Nephron (organoid): ENCODE results near the gene NTRK1.
A peak's percentile ranks its signal among the peaks of the same experiment; 100 is the strongest.

Experiments
- H3K27ac Mint-ChIP-seq, 3 experiments: 2 replicates each; pipeline ENCODE4 v1.8.0; 2020; ENCODE audit warnings: mixed read lengths in 3 of 3, mild to moderate bottlenecking in 2 of 3, moderate library complexity in 1 of 3
- H3K27me3 Mint-ChIP-seq: 2 replicates; pipeline ENCODE4 v1.8.0; 2021; ENCODE audit warnings: low read depth, mild to moderate bottlenecking, moderate library complexity, mixed read lengths
- H3K36me3 Mint-ChIP-seq: 2 replicates; pipeline ENCODE4 v1.8.0; 2020; ENCODE audit warnings: low read depth, mixed read lengths
- H3K4me1 Mint-ChIP-seq: 2 replicates; pipeline ENCODE4 v1.8.0; 2020; ENCODE audit warnings: mixed read lengths
- H3K4me3 Mint-ChIP-seq, 3 experiments: 2 replicates each; pipeline ENCODE4 v1.8.0; 2020; ENCODE audit warnings: mild to moderate bottlenecking in 3 of 3, mixed read lengths in 3 of 3, moderate library complexity in 2 of 3
- H3K9me3 Mint-ChIP-seq: 2 replicates; pipeline ENCODE4 v1.8.0; 2020; ENCODE audit warnings: mixed read lengths
- TF ChIP-seq, protein P1 (sequence below), 3 experiments: fragments of 200-600 bp; sonication (generic); IDR thresholded peaks; one replicate each; pipeline ENCODE4 v1.5.0; 2021; ENCODE audit warnings: antibody characterized with exemption in 3 of 3; ENCODE audit not compliant: unreplicated experiment in 3 of 3

Gene NTRK1

DNA sequence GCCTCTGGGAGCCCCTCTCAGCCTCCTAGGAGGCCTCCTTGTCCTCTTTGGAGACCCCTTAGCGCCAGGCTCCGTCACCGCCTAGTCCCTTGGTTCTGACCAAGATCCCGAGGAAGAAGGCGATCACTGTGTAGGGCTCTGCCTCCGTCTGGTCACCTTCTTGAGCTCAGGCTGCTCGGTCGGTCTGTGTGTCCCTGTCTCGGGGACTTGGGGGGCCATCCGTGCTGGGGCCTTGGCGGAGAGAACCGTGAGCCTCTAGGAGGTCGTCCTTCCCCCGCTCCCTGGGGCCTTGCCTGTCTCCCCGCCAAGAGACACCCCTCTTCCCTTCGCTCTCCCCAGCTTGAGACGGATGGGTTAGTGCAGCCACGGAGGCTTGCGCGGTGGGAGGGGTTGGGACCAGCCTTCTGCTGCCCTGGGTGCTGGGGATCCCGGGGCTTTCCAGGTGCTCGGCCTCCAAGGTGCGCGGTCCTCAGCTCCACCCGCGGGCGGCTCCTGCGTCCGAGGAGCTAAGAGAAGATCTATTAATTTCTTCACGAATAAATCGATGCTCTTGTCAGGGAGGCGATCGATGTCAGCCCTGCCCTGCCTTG is 1.0 kb upstream of the NTRK1 start:
- no peak overlapping the region for H3K27ac Mint-ChIP-seq
- TF ChIP-seq, protein P1, sequence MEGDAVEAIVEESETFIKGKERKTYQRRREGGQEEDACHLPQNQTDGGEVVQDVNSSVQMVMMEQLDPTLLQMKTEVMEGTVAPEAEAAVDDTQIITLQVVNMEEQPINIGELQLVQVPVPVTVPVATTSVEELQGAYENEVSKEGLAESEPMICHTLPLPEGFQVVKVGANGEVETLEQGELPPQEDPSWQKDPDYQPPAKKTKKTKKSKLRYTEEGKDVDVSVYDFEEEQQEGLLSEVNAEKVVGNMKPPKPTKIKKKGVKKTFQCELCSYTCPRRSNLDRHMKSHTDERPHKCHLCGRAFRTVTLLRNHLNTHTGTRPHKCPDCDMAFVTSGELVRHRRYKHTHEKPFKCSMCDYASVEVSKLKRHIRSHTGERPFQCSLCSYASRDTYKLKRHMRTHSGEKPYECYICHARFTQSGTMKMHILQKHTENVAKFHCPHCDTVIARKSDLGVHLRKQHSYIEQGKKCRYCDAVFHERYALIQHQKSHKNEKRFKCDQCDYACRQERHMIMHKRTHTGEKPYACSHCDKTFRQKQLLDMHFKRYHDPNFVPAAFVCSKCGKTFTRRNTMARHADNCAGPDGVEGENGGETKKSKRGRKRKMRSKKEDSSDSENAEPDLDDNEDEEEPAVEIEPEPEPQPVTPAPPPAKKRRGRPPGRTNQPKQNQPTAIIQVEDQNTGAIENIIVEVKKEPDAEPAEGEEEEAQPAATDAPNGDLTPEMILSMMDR (IDR thresholded peaks at IDR 0.05; ENCODE audit: unreplicated experiment in 3 of 3) = no peak
- peak overlapping the region; percentile 79 to 87 (median 82) for H3K4me3 Mint-ChIP-seq
- no peaks in the 10 kb centered on the region for H3K9me3 Mint-ChIP-seq
- H3K4me1 Mint-ChIP-seq = peaks cover 55% of the 10 kb centered on the region
- no peaks in the 10 kb centered on the region for H3K36me3 Mint-ChIP-seq
- H3K27me3 Mint-ChIP-seq = peaks cover 76% of the 10 kb centered on the region

GRCh38 chr1:156860113-156860627 is 495 bp upstream of the NTRK1 start:
- Mint-ChIP-seq H3K27me3 (peaks cover 82% of the 10 kb centered on the region), H3K4me1 (peaks cover 52% of the 10 kb centered on the region), H3K27ac (no peak overlapping the region), H3K9me3 (no peaks in the 10 kb centered on the region), H3K36me3 (no peaks in the 10 kb centered on the region), H3K4me3 (peak overlapping the region; percentile 79 to 87 (median 82))
- TF ChIP-seq, protein P1 (IDR thresholded peaks at IDR 0.05; ENCODE audit: unreplicated experiment in 3 of 3) = peak; percentile 82 to 93 (median 89)

- peaks cover 65% of the 10 kb centered on the region for H3K4me1 Mint-ChIP-seq
- peak overlapping the region in 2 of 3 experiments; percentile 12 to 54 for H3K4me3 Mint-ChIP-seq
Measured at GRCh38 chr1:156862584-156862983, 1.9 kb downstream of the NTRK1 start.

DNA sequence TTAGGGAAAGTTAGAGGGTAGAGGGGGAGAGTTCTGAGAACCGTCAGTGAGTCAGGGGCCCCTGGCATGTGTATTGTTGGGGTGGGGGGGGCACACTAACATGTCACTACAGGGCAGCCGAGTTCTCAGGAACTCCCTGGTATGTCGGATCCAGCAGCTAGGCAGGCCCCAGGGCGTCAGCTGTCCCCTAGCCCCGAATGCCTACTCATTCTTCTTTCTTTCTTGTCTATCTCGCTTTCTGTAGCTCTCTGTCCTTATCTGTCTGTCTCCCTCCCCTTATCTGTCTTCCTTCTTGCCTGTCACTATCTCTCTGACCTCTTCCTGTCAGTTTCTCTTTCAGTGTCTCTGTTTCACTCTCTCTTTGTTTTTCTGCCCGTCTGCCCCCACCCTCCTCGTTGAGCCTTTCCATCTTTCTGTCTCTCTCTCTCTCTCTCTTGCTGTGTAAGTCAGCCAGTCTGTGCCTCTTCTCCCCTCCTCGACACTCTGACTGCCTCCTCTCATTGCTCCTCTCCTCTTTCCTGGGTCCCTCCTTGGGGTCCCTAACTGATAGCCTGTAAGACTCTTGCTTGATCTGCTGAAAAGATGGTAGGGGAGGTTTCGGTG is 2.4 kb downstream of the NTRK1 start:
- Mint-ChIP-seq H3K27me3 (peaks cover 66% of the 10 kb centered on the region), H3K36me3 (no peaks in the 10 kb centered on the region), H3K4me3 (peak overlapping the region; percentile 44 to 54 (median 45)), H3K9me3 (no peaks in the 10 kb centered on the region), H3K27ac (peak overlapping the region in 2 of 3 experiments; percentile 9 to 47), H3K4me1 (peaks cover 61% of the 10 kb centered on the region)
- TF ChIP-seq, protein P1 (IDR thresholded peaks at IDR 0.05; ENCODE audit: unreplicated experiment in 3 of 3) = no peak

More at GRCh38 chr1:156862584-156862983, 1.9 kb downstream of the NTRK1 start:
- H3K27me3 Mint-ChIP-seq = peaks cover 68% of the 10 kb centered on the region
- H3K36me3 Mint-ChIP-seq = no peaks in the 10 kb centered on the region
- no peaks in the 10 kb centered on the region for H3K9me3 Mint-ChIP-seq
- TF ChIP-seq, protein P1 (IDR thresholded peaks at IDR 0.05; ENCODE audit: unreplicated experiment in 3 of 3) = no peak
- H3K27ac Mint-ChIP-seq = no peak overlapping the region

- H3K27ac Mint-ChIP-seq = peak overlapping the region in 2 of 3 experiments; percentile 24 to 47
- H3K36me3 Mint-ChIP-seq = no peaks in the 10 kb centered on the region
- H3K27me3 Mint-ChIP-seq = peaks cover 63% of the 10 kb centered on the region
- no peaks in the 10 kb centered on the region for H3K9me3 Mint-ChIP-seq
- TF ChIP-seq, protein P1 (IDR thresholded peaks at IDR 0.05; ENCODE audit: unreplicated experiment in 3 of 3) = no peak
- H3K4me3 Mint-ChIP-seq = peak overlapping the region; percentile 44 to 54 (median 45)
- H3K4me1 Mint-ChIP-seq = peaks cover 55% of the 10 kb centered on the region
Measured at GRCh38 chr1:156863631-156864030, 3.0 kb downstream of the NTRK1 start.
